H1 (cell line): Measurements from ENCODE around the gene SLIT3. TPM values are rescaled to one million over a fixed set of nuclear protein-coding genes. Genes with fewer than 3 reads are reported as not detected.

Experiments used
- CREB1 ChIP-seq: IDR thresholded peaks from 2 replicates; pipeline ENCODE4 v1.6.1; 2012; ENCODE audit warnings: inconsistent platforms
- GTF2F1 ChIP-seq: IDR thresholded peaks from 2 replicates; pipeline ENCODE4 v1.6.1; 2012; ENCODE audit warnings: low read depth, low read length, improper control_type of control experiment, borderline replicate concordance
- SP4 ChIP-seq: IDR thresholded peaks from 2 replicates; pipeline ENCODE4 v1.6.1; 2012; ENCODE audit warnings: low read length, inconsistent platforms
- TBP ChIP-seq: IDR thresholded peaks from 2 replicates; pipeline ENCODE4 v1.6.1; 2011; ENCODE audit warnings: low read depth, low read length, improper control_type of control experiment
- polyA plus RNA-seq, 7 experiments: library from polyadenylated mRNA; depleted of rRNA in 3 of 7; stranded (reverse) in 5 of 7; unstranded in 2 of 7; fragments of >200 nt in 5 of 7; fragments of 200-250 nt in 2 of 7; gene quantifications; 1 replicate in 5 of 7; 2 replicates in 1 of 7; 4 replicates in 1 of 7; pipeline versions ENCODE4 v1.2.1 to v1.2.3, GENCODE V29; 2011 to 2013; ENCODE audit warnings: missing spikeins in 2 of 7, mixed read lengths in 2 of 7
- total RNA-seq: library from RNA; stranded (reverse); fragmentation: NEBNext Ultra II Directional; extraction: Animal tissue kit (Norgen Biotek cat#: 25700); gene quantifications from 2 replicates; pipeline ENCODE4 v1.2.1, GENCODE V29; 2021

SLIT3 gene
- total and polyA plus RNA-seq, 2 of the 8 experiments (the other 6 are each of a cell fraction or from before 2014, with no cell fraction given), result 1.1 to 1.2 TPM

DNA sequence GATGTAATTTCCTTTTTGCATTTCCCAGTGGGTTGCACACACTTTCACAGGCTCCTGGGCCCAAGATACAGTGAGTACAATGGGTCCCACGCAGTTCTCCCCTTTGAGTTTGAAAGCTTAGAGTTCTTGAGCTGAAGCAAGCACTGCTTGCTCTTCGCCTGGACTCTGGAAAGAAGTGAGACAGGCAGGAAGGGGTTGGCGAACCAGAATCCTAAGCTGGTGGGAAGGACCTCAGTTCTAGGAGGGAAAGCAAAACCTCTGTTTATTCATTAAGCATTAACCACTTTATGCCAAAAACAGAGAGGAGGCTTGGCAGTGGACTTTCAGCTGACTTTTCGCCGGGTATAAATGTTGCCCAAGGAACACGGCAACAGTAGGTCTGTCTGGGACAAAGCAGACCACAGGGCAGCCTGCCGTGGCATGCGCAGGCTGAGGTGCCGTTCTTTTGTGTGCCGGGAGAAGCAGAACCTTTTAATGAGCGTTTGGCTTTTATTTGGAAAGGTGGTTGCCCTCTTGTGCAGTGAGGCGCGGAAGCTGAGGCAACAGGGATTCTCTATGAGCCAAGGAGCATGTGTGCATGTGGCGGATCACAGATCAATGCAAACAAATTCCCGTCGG is 481.8 kb downstream of the SLIT3 start (continued):
- TF ChIP-seq SP4, result no peak
- no peak for TF ChIP-seq TBP
- no peak for TF ChIP-seq CREB1
- TF ChIP-seq GTF2F1, result no peak
- TF ChIP-seq, all 59 proteins: peak for 0
